HG03066 (cell line): Measurements from ENCODE around the gene RAB36.

Experiments
- ATAC-seq: cut with Tn5 transposase; IDR thresholded peaks from one replicate; pipeline ENCODE4 v1.9.1; 2021; ENCODE audit warnings: low read depth; ENCODE audit not compliant: unreplicated experiment

RAB36 gene

GRCh38 chr22:23202812-23203451 is 57.7 kb downstream of the RAB36 start:
- no peak for ATAC-seq

- ATAC-seq, result no peak
These were observed 58.3 kb downstream of the RAB36 start for GRCh38 chr22:23203452-23204124.

- ATAC-seq, result no peak
These were observed 58.8 kb downstream of the RAB36 start for GRCh38 chr22:23204125-23204488.

GRCh38 chr22:23204541-23205157 is 59.4 kb downstream of the RAB36 start:
- ATAC-seq, result no peak

GRCh38 chr22:23205339-23206049 is 60.2 kb downstream of the RAB36 start:
- ATAC-seq, result no peak

- ATAC-seq, result no peak
These were observed 61.6 kb downstream of the RAB36 start for GRCh38 chr22:23206915-23207314.

- ATAC-seq, result no peak
These were observed 62.6 kb downstream of the RAB36 start for GRCh38 chr22:23207729-23208393.

- no peak for ATAC-seq
These were observed 65.3 kb downstream of the RAB36 start for GRCh38 chr22:23210428-23211170.

GRCh38 chr22:23211622-23212021 is 66.3 kb downstream of the RAB36 start:
- ATAC-seq, result no peak

GRCh38 chr22:23212061-23213021 is 67.1 kb downstream of the RAB36 start:
- ATAC-seq, result no peak

GRCh38 chr22:23213022-23213555 is 67.8 kb downstream of the RAB36 start:
- ATAC-seq, result no peak

- ATAC-seq, result no peak
These were observed 68.5 kb downstream of the RAB36 start for GRCh38 chr22:23213581-23214334.
